Activated CD4-positive, alpha-beta T cell treated with anti-CD3 and anti-CD28 coated beads, Interleukin-2, amount 50 U/mL, for 16 hours (primary cell): ENCODE measurements around the gene FOXC2.

Experiments
- DNase-seq: peaks from one replicate; pipeline ENCODE4 v3.0.0-alpha.2; 2020

The FOXC2 gene

GRCh38 chr16:86593913-86594620 lies 27.4 kb downstream of the FOXC2 start:
- no peak for DNase-seq

- DNase-seq, result no peak
These were observed 28.1 kb downstream of the FOXC2 start for GRCh38 chr16:86594721-86595120.

- no peak for DNase-seq
These were observed 29.5 kb downstream of the FOXC2 start for GRCh38 chr16:86595983-86596605.

- no peak for DNase-seq
These were observed 30.7 kb downstream of the FOXC2 start for GRCh38 chr16:86597126-86597879.

GRCh38 chr16:86597880-86598606 lies 31.4 kb downstream of the FOXC2 start:
- no peak for DNase-seq

- no peak for DNase-seq
These were observed 32.3 kb downstream of the FOXC2 start for GRCh38 chr16:86598607-86599565.

GRCh38 chr16:86601356-86601755 lies 34.7 kb downstream of the FOXC2 start:
- DNase-seq, result no peak

- no peak for DNase-seq
These were observed 35.9 kb downstream of the FOXC2 start for GRCh38 chr16:86602521-86602920.

GRCh38 chr16:86604436-86605193 lies 38.0 kb downstream of the FOXC2 start:
- peak; percentile 14 for DNase-seq

GRCh38 chr16:86605950-86606349 lies 39.3 kb downstream of the FOXC2 start:
- no peak for DNase-seq

GRCh38 chr16:86608301-86608747 lies 41.7 kb downstream of the FOXC2 start:
- DNase-seq, result no peak

- DNase-seq, result no peak
These were observed 42.5 kb downstream of the FOXC2 start for GRCh38 chr16:86609115-86609514.

GRCh38 chr16:86609661-86610060 lies 43.0 kb downstream of the FOXC2 start:
- no peak for DNase-seq

GRCh38 chr16:86610779-86611524 lies 44.3 kb downstream of the FOXC2 start:
- no peak for DNase-seq

GRCh38 chr16:86611525-86611855 lies 44.9 kb downstream of the FOXC2 start:
- DNase-seq, result no peak

- no peak for DNase-seq
These were observed 45.3 kb downstream of the FOXC2 start for GRCh38 chr16:86611941-86612340.

GRCh38 chr16:86614699-86615098 lies 48.1 kb downstream of the FOXC2 start:
- no peak for DNase-seq

- no peak for DNase-seq
These were observed 50.3 kb downstream of the FOXC2 start for GRCh38 chr16:86616906-86617305.

GRCh38 chr16:86618431-86619238 lies 52.0 kb downstream of the FOXC2 start:
- no peak for DNase-seq
